Fibroblast of skin of right biceps (primary cell): ENCODE results near the gene BCR.
A peak's percentile ranks its signal among the peaks of the same experiment; 100 is the strongest.

Experiments
- DNase-seq: peaks from one replicate; pipeline ENCODE4 v3.0.0-alpha.2; 2013

Gene BCR

GRCh38 chr22:23277583-23278295 is 97.4 kb downstream of the BCR start:
- no peak for DNase-seq

- no peak for DNase-seq
Observed at GRCh38 chr22:23278883-23279675, 98.8 kb downstream of the BCR start.

- no peak for DNase-seq
Observed at GRCh38 chr22:23279781-23280180, 99.5 kb downstream of the BCR start.

DNA sequence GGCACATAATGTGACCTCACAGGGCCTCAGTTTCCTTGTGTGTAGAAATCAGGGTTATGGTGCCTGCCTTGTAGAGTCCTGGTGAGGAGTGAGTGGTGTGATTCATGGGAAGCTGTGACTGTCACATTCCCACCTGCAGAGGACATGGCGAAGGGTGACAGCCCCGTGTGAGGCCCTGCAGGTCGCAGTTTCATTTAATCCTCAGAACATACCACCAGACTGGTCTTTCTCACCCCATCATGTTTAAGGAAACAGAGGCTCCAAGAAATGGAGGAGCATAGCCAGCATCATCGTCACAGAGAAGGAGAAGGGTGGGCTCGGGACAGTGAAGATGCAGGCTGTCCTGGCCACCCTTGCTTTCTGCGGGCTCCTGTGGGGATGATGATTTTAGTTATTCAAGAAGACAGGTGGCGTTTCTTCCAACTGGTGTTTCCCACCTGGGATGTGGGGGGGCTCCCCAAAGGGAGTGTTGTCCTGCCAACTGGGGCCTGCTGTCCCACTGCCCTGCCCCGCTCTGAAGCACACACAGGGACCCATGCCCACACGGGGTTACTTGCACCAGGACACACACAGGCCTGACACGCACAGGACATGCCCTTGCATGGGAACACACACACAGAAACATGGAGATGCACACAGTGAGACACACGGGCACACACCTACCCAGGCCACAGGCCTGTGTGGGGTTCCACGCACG is 100.2 kb downstream of the BCR start:
- no peak for DNase-seq

DNA sequence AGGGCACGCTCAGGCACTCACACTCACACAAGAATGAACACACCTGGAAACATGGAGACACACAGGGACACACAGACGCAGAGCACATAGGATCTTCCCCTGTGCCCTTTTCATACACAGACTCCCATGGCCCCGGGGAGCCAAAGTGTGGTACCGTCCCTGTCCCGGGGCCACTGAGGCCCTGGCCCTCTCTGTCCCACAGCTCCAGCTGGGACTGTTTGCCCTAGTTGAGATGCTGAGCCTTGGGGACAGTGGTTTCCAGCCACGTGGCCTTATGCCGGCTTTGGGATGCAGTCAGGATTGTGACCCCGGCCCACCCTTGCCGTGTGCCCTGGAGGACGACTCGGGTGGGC is 100.7 kb downstream of the BCR start:
- no peak for DNase-seq

GRCh38 chr22:23281406-23282088 is 101.2 kb downstream of the BCR start:
- DNase-seq: peak; percentile 63

DNA sequence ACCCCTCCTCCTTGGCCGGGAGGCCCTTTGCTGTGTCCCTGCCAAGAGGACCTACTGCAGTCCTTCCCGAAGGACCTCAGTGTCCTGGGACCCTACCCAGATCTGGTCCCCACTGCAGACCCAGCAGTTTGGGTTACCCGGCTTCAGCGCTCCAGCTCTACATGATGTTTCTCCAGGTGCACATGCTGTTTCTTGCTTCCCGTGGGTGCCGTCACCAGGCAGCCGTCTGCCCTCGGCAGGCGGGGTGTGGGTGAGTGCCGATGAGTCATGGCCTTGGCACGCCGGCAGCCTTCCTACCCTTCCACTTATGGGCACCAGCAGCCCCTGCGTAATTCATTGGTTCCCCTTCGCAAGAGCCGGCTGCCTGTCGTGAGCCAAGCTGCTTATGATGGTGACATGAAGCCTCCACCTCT is 101.8 kb downstream of the BCR start:
- peak; percentile 8 for DNase-seq

GRCh38 chr22:23282516-23282915 is 102.2 kb downstream of the BCR start:
- DNase-seq: no peak

DNA sequence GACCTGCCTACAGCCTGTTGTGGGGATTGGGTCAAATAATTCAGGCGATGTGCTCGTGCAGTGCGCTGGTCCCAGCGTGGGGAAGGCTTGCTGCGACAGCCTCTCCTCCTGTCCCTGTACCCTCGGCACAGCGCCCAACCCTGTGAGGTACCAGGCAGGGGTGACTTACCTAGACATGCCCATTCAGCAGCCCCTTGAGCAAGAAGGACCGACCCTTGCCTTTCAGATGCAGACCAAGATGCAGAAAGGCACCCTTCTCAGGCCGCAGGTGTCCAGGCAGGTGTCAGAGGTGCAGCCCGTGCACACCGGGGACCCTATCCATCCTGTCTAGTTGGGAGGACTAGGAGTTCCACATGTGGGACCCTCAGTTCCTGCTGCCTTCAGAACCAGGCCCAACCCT is 102.7 kb downstream of the BCR start:
- no peak for DNase-seq

DNA sequence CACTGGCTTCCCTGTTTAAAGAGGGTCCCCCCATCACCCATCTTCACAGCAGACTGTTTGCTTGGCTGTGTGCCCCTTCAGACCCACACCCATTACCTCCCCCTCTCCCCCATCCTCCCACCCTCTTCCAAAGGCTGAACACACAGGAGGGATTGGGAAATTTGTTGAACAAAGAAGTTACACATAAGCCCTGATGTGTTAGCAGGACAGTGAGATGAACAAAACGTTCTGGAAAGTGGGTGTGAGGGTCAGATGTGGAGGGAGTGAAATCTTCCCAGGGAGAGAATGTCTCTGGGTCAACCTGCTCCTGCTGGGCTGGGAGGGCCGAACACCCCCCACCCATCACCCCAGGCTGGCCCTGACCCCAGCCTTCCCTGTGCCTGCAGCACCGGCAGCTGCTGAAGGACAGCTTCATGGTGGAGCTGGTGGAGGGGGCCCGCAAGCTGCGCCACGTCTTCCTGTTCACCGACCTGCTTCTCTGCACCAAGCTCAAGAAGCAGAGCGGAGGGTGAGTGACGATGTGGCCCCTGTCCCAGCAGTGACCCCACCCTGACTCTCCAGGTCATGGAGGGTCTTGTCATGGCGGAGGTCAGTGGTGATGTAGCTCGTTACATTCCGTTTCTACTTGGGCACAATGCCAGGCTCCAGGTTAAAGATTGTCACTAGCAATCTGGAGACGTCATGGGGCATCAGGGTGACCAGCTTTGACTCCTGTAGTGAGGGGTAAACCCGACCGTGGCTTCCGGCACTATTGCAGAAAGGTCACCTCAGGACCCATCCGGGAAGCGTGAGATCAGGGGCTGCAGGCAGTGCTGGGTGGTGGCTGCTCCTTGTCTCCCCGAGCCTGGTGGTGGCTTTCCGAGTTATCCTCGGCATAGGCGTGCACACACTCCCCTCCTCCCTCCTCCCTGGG is 103.5 kb downstream of the BCR start:
- no peak for DNase-seq

GRCh38 chr22:23284504-23285033 is 104.3 kb downstream of the BCR start:
- no peak for DNase-seq

DNA sequence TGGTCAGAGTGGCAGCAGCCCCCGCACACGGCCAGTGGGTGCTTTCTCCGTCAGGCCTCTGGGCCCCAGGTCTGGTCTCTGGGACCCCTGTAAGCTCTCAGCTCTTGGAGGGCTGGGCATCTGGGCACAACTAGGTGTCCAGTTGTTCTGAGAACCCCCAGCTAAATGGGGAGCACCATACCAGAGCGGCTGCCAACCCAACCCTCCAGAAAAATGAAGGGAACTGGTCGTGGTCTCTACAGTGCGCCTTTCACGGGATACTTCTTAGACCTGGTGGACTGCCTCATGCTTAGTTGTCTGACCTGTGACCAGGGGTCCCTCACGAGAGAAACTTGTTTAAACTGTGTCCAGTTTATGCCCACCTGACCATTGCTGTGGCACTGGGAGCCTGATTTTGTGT is 104.9 kb downstream of the BCR start:
- no peak for DNase-seq

DNA sequence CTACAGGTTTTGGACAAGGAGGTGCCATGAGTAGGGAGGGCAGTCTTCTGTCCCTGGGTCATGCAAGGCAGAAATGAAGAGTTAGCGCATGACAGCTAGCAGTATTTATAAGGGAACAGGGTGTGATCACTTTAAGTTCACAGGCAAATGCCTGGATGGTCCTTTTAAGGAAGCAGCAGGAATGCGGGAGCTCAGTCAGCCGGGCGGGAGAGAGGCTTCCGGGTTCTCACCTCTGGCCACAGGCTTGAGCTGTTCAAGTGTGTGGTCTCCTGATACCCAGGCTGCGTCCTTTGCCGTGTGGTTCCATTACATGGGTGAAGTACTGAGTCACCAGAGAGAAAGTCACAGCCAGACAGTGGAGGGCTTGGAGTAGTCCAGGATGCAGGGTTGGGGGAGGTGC is 105.4 kb downstream of the BCR start:
- peak; percentile 26 for DNase-seq

- DNase-seq: no peak
Observed at GRCh38 chr22:23286296-23286695, 106.0 kb downstream of the BCR start.

- no peak for DNase-seq
Observed at GRCh38 chr22:23287136-23288095, 107.1 kb downstream of the BCR start.

DNA sequence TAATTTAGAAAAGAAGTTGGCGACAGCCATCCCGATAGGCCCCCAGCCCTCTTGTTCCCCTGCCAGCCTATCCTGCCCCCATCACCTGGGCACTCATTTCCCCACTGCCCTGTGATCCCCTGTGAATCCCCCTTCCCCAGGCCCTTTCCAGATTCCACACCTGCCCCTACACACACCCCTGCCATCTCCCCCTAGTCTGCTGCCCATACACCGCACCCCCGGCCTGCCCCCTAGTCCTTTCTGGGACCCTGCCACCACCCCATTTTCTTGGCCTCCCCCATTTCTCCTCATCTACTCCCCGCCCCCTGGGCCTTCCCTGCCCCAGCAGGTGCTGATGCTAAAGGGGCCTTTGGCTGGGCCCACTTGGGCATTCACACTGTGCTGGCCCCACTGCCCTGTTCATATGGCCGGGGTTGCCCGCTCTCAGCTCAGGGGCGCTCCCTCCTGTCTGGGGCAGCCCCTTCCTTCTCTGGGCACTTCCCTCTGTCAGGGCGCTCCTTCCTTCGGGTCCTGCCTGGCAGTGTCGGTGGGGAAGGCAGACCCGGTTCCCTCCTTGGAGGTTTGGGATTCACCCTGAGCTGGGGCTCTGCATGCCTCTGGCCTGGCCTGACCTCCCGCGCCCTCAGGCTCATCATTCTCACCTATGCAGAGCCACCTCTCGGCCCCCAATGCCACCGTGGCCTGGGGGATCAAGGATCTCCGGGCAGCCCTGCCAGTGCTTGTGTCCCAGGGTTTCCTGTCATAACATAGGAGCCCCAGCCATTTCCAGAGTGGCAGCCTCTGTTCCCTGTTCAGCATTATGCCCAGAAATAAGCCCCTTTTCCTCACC is 108.2 kb downstream of the BCR start:
- no peak for DNase-seq

DNA sequence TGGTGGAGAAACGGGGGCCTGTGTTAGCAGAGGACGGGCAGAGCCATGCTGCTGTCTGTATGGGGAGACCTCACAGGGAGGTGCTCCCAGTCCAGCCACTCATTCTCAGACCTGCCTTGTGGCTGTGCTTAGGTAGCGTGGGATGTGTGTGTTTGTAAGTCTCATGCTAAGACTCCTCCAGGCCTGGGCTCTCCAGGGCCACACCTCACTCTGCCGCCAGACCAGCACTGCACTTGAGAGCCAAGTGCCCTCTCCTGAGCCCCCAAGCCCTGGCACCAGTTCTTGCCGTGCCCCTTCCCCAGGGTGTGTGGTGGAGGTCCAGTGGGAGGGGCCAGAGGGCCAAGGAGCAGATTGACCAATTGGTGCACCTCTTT is 108.8 kb downstream of the BCR start:
- no peak for DNase-seq

DNA sequence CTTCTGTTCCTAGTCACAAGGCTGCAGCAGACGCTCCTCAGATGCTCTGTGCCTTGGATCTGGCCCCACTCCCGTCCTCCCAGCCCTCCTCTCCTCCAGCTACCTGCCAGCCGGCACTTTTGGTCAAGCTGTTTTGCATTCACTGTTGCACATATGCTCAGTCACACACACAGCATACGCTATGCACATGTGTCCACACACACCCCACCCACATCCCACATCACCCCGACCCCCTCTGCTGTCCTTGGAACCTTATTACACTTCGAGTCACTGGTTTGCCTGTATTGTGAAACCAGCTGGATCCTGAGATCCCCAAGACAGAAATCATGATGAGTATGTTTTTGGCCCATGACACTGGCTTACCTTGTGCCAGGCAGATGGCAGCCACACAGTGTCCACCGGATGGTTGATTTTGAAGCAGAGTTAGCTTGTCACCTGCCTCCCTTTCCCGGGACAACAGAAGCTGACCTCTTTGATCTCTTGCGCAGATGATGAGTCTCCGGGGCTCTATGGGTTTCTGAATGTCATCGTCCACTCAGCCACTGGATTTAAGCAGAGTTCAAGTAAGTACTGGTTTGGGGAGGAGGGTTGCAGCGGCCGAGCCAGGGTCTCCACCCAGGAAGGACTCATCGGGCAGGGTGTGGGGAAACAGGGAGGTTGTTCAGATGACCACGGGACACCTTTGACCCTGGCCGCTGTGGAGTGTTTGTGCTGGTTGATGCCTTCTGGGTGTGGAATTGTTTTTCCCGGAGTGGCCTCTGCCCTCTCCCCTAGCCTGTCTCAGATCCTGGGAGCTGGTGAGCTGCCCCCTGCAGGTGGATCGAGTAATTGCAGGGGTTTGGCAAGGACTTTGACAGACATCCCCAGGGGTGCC is 109.8 kb downstream of the BCR start:
- peak; percentile 46 for DNase-seq
